Mesenchymal stem cell (in vitro differentiated cells and primary cell): ENCODE measurements around the gene SLC30A3.

ENCODE experiments used
- DNase-seq: peaks from one replicate; pipeline ENCODE4 v3.0.0-alpha.2; 2013
- H2AFZ ChIP-seq: one replicate; pipeline ENCODE4 v1.6.1; 2013; ENCODE audit warnings: low read depth, mild to moderate bottlenecking, control low read depth, inconsistent platforms, low read length, moderate library complexity
- H2AK5ac ChIP-seq: 2 replicates; pipeline ENCODE4 v1.6.1; 2013; ENCODE audit warnings: low read length, moderate library complexity, mild to moderate bottlenecking, inconsistent platforms; ENCODE audit not compliant: severe bottlenecking
- H2BK120ac ChIP-seq: one replicate; pipeline ENCODE4 v1.6.1; 2013; ENCODE audit warnings: low read depth, mild to moderate bottlenecking, inconsistent platforms, low read length, moderate library complexity
- H2BK12ac ChIP-seq, 2 experiments: one replicate each; pipeline ENCODE4 v1.6.1; 2013; ENCODE audit warnings: inconsistent platforms in 2 of 2, low read length in 2 of 2, mild to moderate bottlenecking in 2 of 2, moderate library complexity in 2 of 2, control low read depth in 1 of 2
- H2BK15ac ChIP-seq: one replicate; pipeline ENCODE4 v1.6.1; 2013; ENCODE audit warnings: mild to moderate bottlenecking, low read depth, inconsistent platforms; ENCODE audit not compliant: poor library complexity, severe bottlenecking
- H2BK5ac ChIP-seq: 2 replicates; pipeline ENCODE4 v1.6.1; 2013; ENCODE audit warnings: low read depth, mild to moderate bottlenecking, low read length, control low read depth, inconsistent platforms; ENCODE audit not compliant: poor library complexity, severe bottlenecking
- H3K14ac ChIP-seq, 2 experiments: one replicate each; pipeline ENCODE4 v1.6.1; 2013; ENCODE audit warnings: inconsistent platforms in 2 of 2, low read length in 2 of 2, control low read depth in 1 of 2, mild to moderate bottlenecking in 1 of 2, moderate library complexity in 1 of 2
- H3K18ac ChIP-seq, 2 experiments: one replicate each; pipeline ENCODE4 v1.6.1; 2013; ENCODE audit warnings: inconsistent platforms in 2 of 2, low read length in 2 of 2, control low read depth in 1 of 2, low read depth in 1 of 2, mild to moderate bottlenecking in 1 of 2
- H3K23ac ChIP-seq, 2 experiments: one replicate each; pipeline ENCODE4 v1.6.1; 2013; ENCODE audit warnings: inconsistent platforms in 2 of 2, low read length in 2 of 2, mild to moderate bottlenecking in 2 of 2, moderate library complexity in 2 of 2, control low read depth in 1 of 2
- H3K27ac ChIP-seq: 2 replicates; pipeline ENCODE4 v1.5.1; 2013; ENCODE audit warnings: mild to moderate bottlenecking, moderate library complexity, low read length, control low read depth, inconsistent platforms; ENCODE audit not compliant: poor library complexity, severe bottlenecking
- H3K27me3 ChIP-seq, 2 experiments: 2 replicates each; pipeline versions ENCODE4 v1.6.1 to v1.7.0; 2013; ENCODE audit warnings: low read length in 2 of 2, mild to moderate bottlenecking in 2 of 2, moderate library complexity in 2 of 2, control low read depth in 1 of 2, inconsistent platforms in 1 of 2; ENCODE audit not compliant: control insufficient read depth in 1 of 2, insufficient read depth in 1 of 2
- H3K36me3 ChIP-seq, 2 experiments: 2 replicates each; pipeline versions ENCODE4 v1.6.1 to v1.7.0; 2013; ENCODE audit warnings: low read length in 2 of 2, control low read depth in 1 of 2, inconsistent platforms in 1 of 2, low read depth in 1 of 2, mild to moderate bottlenecking in 1 of 2; ENCODE audit not compliant: insufficient read depth in 2 of 2, control insufficient read depth in 1 of 2
- H3K4ac ChIP-seq, 2 experiments: one replicate each; pipeline ENCODE4 v1.6.1; 2013; ENCODE audit warnings: inconsistent platforms in 2 of 2, low read length in 2 of 2, mild to moderate bottlenecking in 2 of 2, moderate library complexity in 2 of 2, control low read depth in 1 of 2, low read depth in 1 of 2
- H3K4me1 ChIP-seq: 2 replicates; pipeline ENCODE4 v1.6.1; 2013; ENCODE audit warnings: low read depth, low read length, control low read depth; ENCODE audit not compliant: control insufficient read depth, insufficient read depth
- H3K4me2 ChIP-seq: 2 replicates; pipeline ENCODE4 v1.6.1; 2013; ENCODE audit warnings: low read length, mild to moderate bottlenecking, inconsistent platforms; ENCODE audit not compliant: poor library complexity, severe bottlenecking
- H3K4me3 ChIP-seq, 2 experiments: 2 replicates each; pipeline versions ENCODE4 v1.5.1 to v1.7.0; 2013; ENCODE audit warnings: low read length in 2 of 2, mild to moderate bottlenecking in 2 of 2, control low read depth in 1 of 2, low read depth in 1 of 2; ENCODE audit not compliant: insufficient read depth in 1 of 2
- H3K79me1 ChIP-seq: replicated peaks from 2 replicates; pipeline ENCODE4 v1.6.1; 2013; ENCODE audit warnings: mild to moderate bottlenecking, control low read depth, low read length, inconsistent platforms; ENCODE audit not compliant: poor library complexity, severe bottlenecking
- H3K9ac ChIP-seq: 2 replicates; pipeline ENCODE4 v1.7.0; 2013; ENCODE audit warnings: mild to moderate bottlenecking, low read length, moderate library complexity
- H3K9me3 ChIP-seq: 2 replicates; pipeline ENCODE4 v1.7.0; 2013; ENCODE audit warnings: mild to moderate bottlenecking, low read length; ENCODE audit not compliant: control insufficient read depth
- H4K8ac ChIP-seq: one replicate; pipeline ENCODE4 v1.6.1; 2013; ENCODE audit warnings: inconsistent platforms, mild to moderate bottlenecking, low read length, moderate library complexity
- H4K91ac ChIP-seq: one replicate; pipeline ENCODE4 v1.6.1; 2013; ENCODE audit warnings: mild to moderate bottlenecking, low read length, inconsistent platforms
- WGBS: methylation state at CpG from one replicate; pipeline ENCODE4 v1.1.7; 2013; ENCODE audit warnings: mixed read lengths; 5-methylcytosine and 5-hydroxymethylcytosine counted together

The SLC30A3 gene

GRCh38 chr2:27236626-27237025 is 26.2 kb downstream of the SLC30A3 start:
- WGBS = 96% methylated on average over 3 of the region's 3 CpGs
- Histone ChIP-seq H3K9ac (no peak overlapping the region), H4K8ac (no peak overlapping the region), H2AK5ac (no peak overlapping the region), H3K18ac (no peak overlapping the region), H4K91ac (no peak overlapping the region), H3K4ac (no peak overlapping the region), H3K4me1 (no peaks in the 10 kb centered on the region), H3K79me1 (peaks cover 35% of the 10 kb centered on the region), H3K27ac (no peak overlapping the region), H3K23ac (no peak overlapping the region), H2BK5ac (no peak overlapping the region), H2AFZ (no peak overlapping the region), H2BK120ac (no peak overlapping the region), H3K27me3 (no peaks in the 10 kb centered on the region), H3K9me3 (no peaks in the 10 kb centered on the region), H3K4me2 (no peak overlapping the region), H2BK12ac (no peak overlapping the region), H2BK15ac (no peak overlapping the region), H3K4me3 (no peak overlapping the region), H3K14ac (no peak overlapping the region), H3K36me3 (peaks cover 95 to 98% of the 10 kb centered on the region in 2 experiments)
- no peak for DNase-seq

DNA sequence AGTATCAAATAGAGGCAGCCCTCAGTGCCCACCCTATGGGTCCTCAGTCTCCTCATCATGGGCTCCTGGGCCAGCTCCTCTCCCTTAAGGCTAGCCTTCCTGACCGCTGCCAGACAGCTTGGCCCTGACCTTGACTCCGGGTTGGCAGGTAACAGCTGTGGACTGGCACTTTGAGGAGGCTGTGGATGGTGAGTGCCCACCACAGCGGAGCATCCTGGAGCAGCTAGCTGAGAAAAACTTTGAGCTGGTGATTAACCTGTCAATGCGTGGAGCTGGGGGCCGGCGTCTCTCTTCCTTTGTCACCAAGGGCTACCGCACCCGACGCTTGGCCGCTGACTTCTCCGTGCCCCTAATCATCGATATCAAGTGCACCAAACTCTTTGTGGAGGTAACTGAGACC is 26.7 kb downstream of the SLC30A3 start:
- no peak overlapping the region for H3K23ac ChIP-seq
- no peak overlapping the region for H3K27ac ChIP-seq
- no peak overlapping the region for H4K91ac ChIP-seq
- H3K9ac ChIP-seq = no peak overlapping the region
- H3K27me3 ChIP-seq = no peaks in the 10 kb centered on the region
- no peak overlapping the region for H2AK5ac ChIP-seq
- H4K8ac ChIP-seq = no peak overlapping the region
- WGBS = 97% methylated on average over 12 of the region's 12 CpGs
- no peak for DNase-seq
- H2BK12ac ChIP-seq = no peak overlapping the region
- no peak overlapping the region for H3K4me2 ChIP-seq
- no peak overlapping the region for H2BK5ac ChIP-seq
- H3K4ac ChIP-seq = no peak overlapping the region
- H2BK15ac ChIP-seq = no peak overlapping the region
- no peak overlapping the region for H2AFZ ChIP-seq
- no peaks in the 10 kb centered on the region for H3K9me3 ChIP-seq
- no peaks in the 10 kb centered on the region for H3K4me1 ChIP-seq
- peaks cover 95 to 97% of the 10 kb centered on the region in 2 experiments for H3K36me3 ChIP-seq
- no peak overlapping the region for H3K18ac ChIP-seq
- H3K4me3 ChIP-seq = no peak overlapping the region
- H3K14ac ChIP-seq = no peak overlapping the region
- peaks cover 37% of the 10 kb centered on the region for H3K79me1 ChIP-seq
- no peak overlapping the region for H2BK120ac ChIP-seq

GRCh38 chr2:27233341-27233740 is 29.5 kb downstream of the SLC30A3 start:
- Histone ChIP-seq H2BK12ac (no peak overlapping the region), H2BK15ac (no peak overlapping the region), H4K8ac (no peak overlapping the region), H3K4me3 (peak overlapping the region in 1 of 2 experiments; percentile 21), H3K36me3 (peaks cover 83 to 93% of the 10 kb centered on the region in 2 experiments), H3K27me3 (no peaks in the 10 kb centered on the region), H3K79me1 (peaks cover 38% of the 10 kb centered on the region), H4K91ac (no peak overlapping the region), H3K14ac (no peak overlapping the region), H3K27ac (no peak overlapping the region), H2BK120ac (no peak overlapping the region), H2AFZ (no peak overlapping the region), H3K4ac (no peak overlapping the region), H3K4me2 (no peak overlapping the region), H3K23ac (no peak overlapping the region), H3K18ac (no peak overlapping the region), H3K9me3 (no peaks in the 10 kb centered on the region), H2AK5ac (no peak overlapping the region), H3K4me1 (no peaks in the 10 kb centered on the region), H3K9ac (no peak overlapping the region), H2BK5ac (no peak overlapping the region)
- WGBS = 93% methylated on average over 14 of the region's 14 CpGs
- no peak for DNase-seq

DNA sequence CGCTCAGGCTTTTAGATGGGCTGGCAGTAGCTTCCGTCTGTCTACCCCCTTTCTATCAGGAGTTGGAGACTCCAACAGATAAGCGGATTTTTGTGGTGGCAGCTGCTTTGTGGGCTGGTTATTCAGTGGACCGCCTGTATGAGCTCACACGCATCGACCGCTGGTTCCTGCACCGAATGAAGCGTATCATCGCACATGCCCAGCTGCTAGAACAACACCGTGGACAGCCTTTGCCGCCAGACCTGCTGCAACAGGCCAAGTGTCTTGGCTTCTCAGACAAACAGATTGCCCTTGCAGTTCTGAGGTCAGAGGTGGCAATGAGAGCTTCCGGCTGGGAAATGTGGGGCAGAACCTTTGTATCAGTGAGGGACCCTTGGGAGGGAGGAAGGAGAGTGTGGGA is 30.9 kb downstream of the SLC30A3 start:
- Histone ChIP-seq H3K14ac (no peak overlapping the region), H3K9me3 (no peaks in the 10 kb centered on the region), H3K4ac (no peak overlapping the region), H4K91ac (no peak overlapping the region), H3K4me3 (no peak overlapping the region), H3K9ac (no peak overlapping the region), H3K27ac (no peak overlapping the region), H3K23ac (no peak overlapping the region), H3K79me1 (peaks cover 33% of the 10 kb centered on the region), H3K36me3 (peaks cover 70 to 94% of the 10 kb centered on the region in 2 experiments), H2BK15ac (no peak overlapping the region), H2BK5ac (no peak overlapping the region), H2AK5ac (no peak overlapping the region), H3K27me3 (no peaks in the 10 kb centered on the region), H4K8ac (no peak overlapping the region), H3K4me2 (no peak overlapping the region), H2AFZ (no peak overlapping the region), H3K18ac (no peak overlapping the region), H3K4me1 (no peaks in the 10 kb centered on the region), H2BK12ac (no peak overlapping the region), H2BK120ac (no peak overlapping the region)
- WGBS = 96% methylated on average over 13 of the region's 13 CpGs
- DNase-seq = no peak
